Common myeloid progenitor, CD34-positive (primary cell): Measurements from ENCODE around the gene SEC14L2. TPM values are rescaled to one million over a fixed set of nuclear protein-coding genes. Genes with fewer than 3 reads are reported as not detected.

Source experiments
- CTCF ChIA-PET: fragments of 350-600 bp; sonication (Branson Sonifier 250); formaldehyde crosslinking; loops from one replicate; lab custom pipeline; 2021; ENCODE audit warnings: antibody characterized with exemption; lab: Charles Lee
- POLR2A ChIA-PET: fragments of 350-600 bp; sonication (Branson Sonifier 250); formaldehyde crosslinking; loops from one replicate; lab custom pipeline; 2021; ENCODE audit warnings: antibody characterized with exemption; lab: Charles Lee
- DNase-seq, 3 donors: peaks; one replicate each; pipeline versions ENCODE4 v3.0.0 to v3.0.0-alpha.2; 2013
- H3K27ac ChIP-seq, 2 experiments: 1 replicate in 1 of 2; 2 replicates in 1 of 2; pipeline ENCODE4 v1.7.0; 2013; ENCODE audit warnings: inconsistent platforms in 2 of 2, low read length in 2 of 2, mild to moderate bottlenecking in 2 of 2, low read depth in 1 of 2, moderate library complexity in 1 of 2; ENCODE audit not compliant: severe bottlenecking in 2 of 2, insufficient read depth in 1 of 2, poor library complexity in 1 of 2
- H3K27me3 ChIP-seq, 5 experiments: replicated peaks in 2 of 5; 1 replicate in 3 of 5; 2 replicates in 2 of 5; pipeline versions ENCODE4 v1.6.1 to v1.7.0; 2013; ENCODE audit warnings: low read length in 4 of 5, mild to moderate bottlenecking in 2 of 5, moderate library complexity in 2 of 5, inconsistent platforms in 1 of 5; ENCODE audit not compliant: insufficient read depth in 5 of 5, control insufficient read depth in 4 of 5
- H3K36me3 ChIP-seq, 4 experiments: 1 replicate in 2 of 4; 2 replicates in 2 of 4; pipeline versions ENCODE4 v1.6.1 to v1.7.0; 2013; ENCODE audit warnings: low read length in 3 of 4, control low read depth in 1 of 4, mild to moderate bottlenecking in 1 of 4; ENCODE audit not compliant: control insufficient read depth in 4 of 4, insufficient read depth in 4 of 4
- H3K4me1 ChIP-seq, 4 experiments: 1 replicate in 3 of 4; 2 replicates in 1 of 4; pipeline versions ENCODE4 v1.6.1 to v1.7.1; 2013; ENCODE audit warnings: low read length in 3 of 4, mild to moderate bottlenecking in 3 of 4, control low read depth in 1 of 4, inconsistent platforms in 1 of 4, moderate library complexity in 1 of 4; ENCODE audit not compliant: control insufficient read depth in 4 of 4, insufficient read depth in 4 of 4; ENCODE audit errors: control extremely low read depth in 1 of 4
- H3K4me3 ChIP-seq, 7 experiments: 1 replicate in 4 of 7; 2 replicates in 3 of 7; pipeline versions ENCODE4 v1.5.1 to v1.7.0; 2013; ENCODE audit warnings: mild to moderate bottlenecking in 7 of 7, low read length in 6 of 7, moderate library complexity in 6 of 7, inconsistent platforms in 2 of 7, low read depth in 2 of 7, control low read depth in 1 of 7; ENCODE audit not compliant: insufficient read depth in 4 of 7, control insufficient read depth in 1 of 7; ENCODE audit errors: extremely low read depth in 1 of 7
- H3K9me3 ChIP-seq, 5 experiments: 1 replicate in 4 of 5; 2 replicates in 1 of 5; pipeline versions ENCODE4 v1.6.1 to v1.7.1; 2013; ENCODE audit warnings: low read length in 4 of 5, mild to moderate bottlenecking in 2 of 5, inconsistent platforms in 1 of 5, low read depth in 1 of 5, moderate library complexity in 1 of 5; ENCODE audit not compliant: control insufficient read depth in 4 of 5, insufficient read depth in 2 of 5; ENCODE audit errors: control extremely low read depth in 1 of 5
- WGBS: methylation state at CpG from one replicate; pipeline ENCODE4 v1.1.5; 2013; ENCODE audit not compliant: insufficient coverage; 5-methylcytosine and 5-hydroxymethylcytosine counted together
- polyA plus RNA-seq: library from polyadenylated mRNA; unstranded; fragments of 120-200 nt; gene quantifications from one replicate; pipeline ENCODE4 v1.2.1, GENCODE V29; 2013

SEC14L2 gene
- 2.9 TPM for polyA plus RNA-seq

DNA sequence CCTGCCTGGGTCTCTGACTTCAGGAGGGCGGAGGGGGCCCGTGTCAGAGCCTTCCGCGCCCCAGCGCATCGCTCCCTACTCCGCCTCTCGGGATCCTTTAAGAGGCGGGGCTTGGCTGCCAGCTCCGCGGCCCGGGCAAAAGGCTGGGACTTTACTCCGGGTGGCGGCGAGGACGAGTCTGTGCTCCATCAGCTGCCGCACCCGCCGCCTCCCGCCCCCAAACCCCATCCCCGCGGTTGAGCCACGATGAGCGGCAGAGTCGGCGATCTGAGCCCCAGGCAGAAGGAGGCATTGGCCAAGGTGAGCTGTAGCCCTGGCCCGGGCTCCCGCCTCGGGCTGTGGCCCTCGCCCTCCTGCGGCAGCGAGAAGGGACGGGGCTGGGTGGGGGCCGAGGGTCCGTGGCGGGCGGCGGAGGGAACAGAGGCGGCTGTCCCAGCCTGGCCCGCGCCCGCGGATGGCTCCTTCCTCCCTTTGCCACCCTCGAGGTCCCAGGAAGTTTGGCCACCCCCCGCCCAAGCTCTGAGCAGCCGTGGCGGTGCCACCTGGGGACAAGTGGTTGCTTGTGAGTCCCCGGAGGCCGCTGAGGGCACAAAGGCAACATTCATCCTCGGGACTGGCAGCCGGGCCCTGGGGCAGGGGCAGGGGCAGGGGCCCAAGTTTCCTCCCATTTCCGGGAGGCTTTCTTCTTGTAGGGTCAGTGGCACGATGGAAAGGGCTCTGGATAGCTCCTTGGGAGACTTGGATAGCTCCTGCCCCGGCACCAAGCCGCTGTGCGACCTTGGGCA, at the start of gene SEC14L2:
Gene SEC14L2, plus strand, starts transcription at position 148 of the 785 bp plus-strand sequence. Its CDS starts 99 bp downstream, at position 247.
- WGBS: under 1% methylated on average over 37 of the region's 56 CpGs
- no peak within 1 kb of the TSS for H3K27ac ChIP-seq
- POLR2A ChIA-PET: interaction anchor here (1.4 kb wide), 1 partner anchor 25 kb away, joined by 3 read pairs; no protein-coding TSS in a partner anchor
- peaks cover 0 to 47% (median 18%) of the 10 kb centered on the region in 4 experiments for H3K4me1 ChIP-seq
- DNase-seq: peak in 2 of 3 donors; percentile 18 to 34
- CTCF ChIA-PET: interaction anchor here (0.7 to 2.4 kb wide), 7 partner anchors 8 to 114 kb away, joined by 3 to 12 read pairs (median 3); no protein-coding TSS in a partner anchor
- peak within 1 kb of the TSS in 6 of 7 experiments; percentile 26 to 61 (median 50) for H3K4me3 ChIP-seq
- peaks cover 0 to 49% (median 26%) of the 10 kb centered on the region in 5 experiments for H3K27me3 ChIP-seq
- no peaks in the 10 kb centered on the region for H3K9me3 ChIP-seq
- no peaks in the 10 kb centered on the region for H3K36me3 ChIP-seq

DNA sequence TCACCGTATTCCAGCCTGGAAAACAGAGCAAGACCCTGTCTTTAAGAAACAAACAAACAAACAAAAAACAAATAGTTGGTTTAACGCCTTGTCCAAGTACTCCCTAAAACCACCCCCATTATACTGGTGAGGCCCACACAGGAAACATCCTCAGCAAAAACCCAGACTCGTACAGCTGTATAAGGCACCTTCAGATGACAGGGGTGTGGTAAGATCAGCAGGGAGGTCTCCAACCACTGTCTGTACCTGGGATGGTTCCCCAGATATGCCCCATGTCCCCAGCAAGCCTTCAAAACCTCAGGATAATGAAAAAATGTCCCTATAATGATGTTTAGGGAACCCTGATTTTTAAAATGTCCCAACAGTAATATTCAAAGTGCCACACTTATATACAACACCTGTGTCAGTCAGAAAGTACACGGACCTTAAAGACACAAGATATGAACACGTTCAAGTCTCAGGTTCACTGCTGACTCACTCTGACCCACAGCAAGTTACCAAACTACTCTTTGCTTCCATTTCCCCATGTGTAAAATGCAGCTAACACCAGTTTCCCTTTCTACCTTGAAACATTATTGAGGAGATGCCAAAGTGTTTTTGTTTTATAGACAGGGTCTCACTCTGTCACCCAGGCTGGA, 49.4 kb upstream of the SEC14L2 start:
- WGBS: 93% methylated on average over 3 of the region's 5 CpGs
- no peaks in the 10 kb centered on the region for H3K9me3 ChIP-seq
- POLR2A ChIA-PET: no interaction called here
- no peaks in the 10 kb centered on the region for H3K4me1 ChIP-seq
- peaks cover 21 to 93% (median 67%) of the 10 kb centered on the region in 4 experiments for H3K36me3 ChIP-seq
- H3K27me3 ChIP-seq: no peaks in the 10 kb centered on the region
- H3K27ac ChIP-seq: no peak overlapping the region
- no peak overlapping the region for H3K4me3 ChIP-seq
- CTCF ChIA-PET: interaction anchor here (0.7 to 5.2 kb wide), 4 partner anchors 18 to 64 kb away, joined by 3 to 17 read pairs (median 3); partner anchors contain the start of gene CASTOR1
- no peak for DNase-seq

DNA sequence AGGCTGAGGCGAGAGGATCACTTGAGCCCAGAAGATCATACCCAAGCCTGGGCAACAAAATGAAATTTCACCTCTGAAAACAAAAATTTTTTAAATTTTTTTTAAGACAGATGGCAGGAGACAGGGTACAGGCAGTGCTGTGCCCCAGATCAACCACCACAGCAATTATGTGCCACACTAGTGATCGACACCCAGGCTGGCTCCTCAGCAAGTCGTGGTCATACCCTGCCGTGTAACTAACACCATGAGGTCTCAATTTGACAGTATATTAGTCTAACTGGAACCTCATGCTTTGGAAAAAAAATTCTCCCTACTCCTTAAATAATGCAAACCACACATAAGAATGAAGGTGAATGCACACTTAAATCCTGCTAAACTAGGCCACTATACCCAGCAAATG, 48.4 kb upstream of the SEC14L2 start:
- Histone ChIP-seq H3K4me1 (no peaks in the 10 kb centered on the region), H3K27me3 (no peaks in the 10 kb centered on the region), H3K9me3 (no peaks in the 10 kb centered on the region), H3K4me3 (no peak overlapping the region), H3K36me3 (peaks cover 22 to 90% (median 65%) of the 10 kb centered on the region in 4 experiments), H3K27ac (peak overlapping the region in 1 of 2 experiments; percentile 20)
- ChIA-PET CTCF (interaction anchor here (1.1 to 5.2 kb wide), 2 partner anchors 24 to 60 kb away, joined by 3 to 17 read pairs; partner anchors contain the start of gene CASTOR1), POLR2A (no interaction called here)
- 100% methylated on average over 3 of the region's 4 CpGs for WGBS
- DNase-seq: no peak

DNA sequence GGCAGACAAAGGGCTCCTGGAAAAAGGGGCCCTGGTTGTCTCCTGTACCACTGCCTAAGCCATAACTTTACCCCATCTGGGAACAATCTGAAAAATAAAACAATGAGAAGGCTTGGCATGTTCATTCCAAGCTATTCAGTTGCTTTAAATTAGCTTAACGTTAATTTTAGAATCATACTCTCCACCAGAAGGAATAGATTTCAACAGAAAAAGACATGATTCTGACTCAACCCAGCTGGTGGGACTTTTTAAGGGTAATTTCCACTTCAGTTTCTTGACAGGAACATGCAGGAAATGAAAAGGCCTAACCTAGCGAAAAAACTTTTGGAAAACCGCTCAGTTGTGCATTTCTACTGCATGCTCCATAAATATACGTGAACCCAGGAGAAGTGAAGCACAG, 48.0 kb upstream of the SEC14L2 start:
- 95% methylated on average over 4 of the region's 4 CpGs for WGBS
- no peak overlapping the region for H3K4me3 ChIP-seq
- no peaks in the 10 kb centered on the region for H3K4me1 ChIP-seq
- no peaks in the 10 kb centered on the region for H3K9me3 ChIP-seq
- no peak for DNase-seq
- ChIA-PET CTCF (interaction anchor here (1.1 to 5.2 kb wide), 3 partner anchors 11 to 60 kb away, joined by 3 to 17 read pairs (median 4); partner anchors contain the start of gene CASTOR1), POLR2A (interaction anchor here (1.2 kb wide), 1 partner anchor 13 kb away, joined by 9 read pairs; no protein-coding TSS in a partner anchor)
- H3K36me3 ChIP-seq: peaks cover 22 to 88% (median 64%) of the 10 kb centered on the region in 4 experiments
- H3K27ac ChIP-seq: peak overlapping the region in 1 of 2 experiments; percentile 20
- H3K27me3 ChIP-seq: no peaks in the 10 kb centered on the region

DNA sequence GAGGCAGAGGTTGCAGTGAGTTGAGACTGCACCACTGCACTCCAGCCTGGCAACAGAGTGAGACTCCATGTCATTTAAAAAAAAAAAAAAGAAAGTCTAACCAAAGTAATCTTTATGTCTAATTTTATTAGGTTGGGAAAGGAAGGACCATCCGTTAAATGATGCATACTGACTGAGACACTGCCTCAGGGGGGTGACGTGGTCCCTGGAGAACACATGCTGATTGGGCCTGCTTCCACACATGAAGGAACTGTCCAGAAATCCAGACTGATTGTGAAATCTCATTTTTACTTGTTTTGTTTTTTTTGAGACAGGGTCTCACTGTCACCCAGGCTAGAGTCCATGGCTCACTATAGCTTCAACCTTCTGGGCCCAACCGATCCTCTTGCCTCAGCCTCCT, 45.6 kb upstream of the SEC14L2 start:
- no peaks in the 10 kb centered on the region for H3K9me3 ChIP-seq
- ChIA-PET POLR2A (interaction anchor here (0.6 kb wide), 1 partner anchor 8 kb away, joined by 3 read pairs; no protein-coding TSS in a partner anchor), CTCF (interaction anchor here (0.9 to 1.1 kb wide), 2 partner anchors 39 to 63 kb away, joined by 3 read pairs; no protein-coding TSS in a partner anchor)
- peaks cover 10 to 72% (median 45%) of the 10 kb centered on the region in 4 experiments for H3K36me3 ChIP-seq
- 100% methylated on average over 3 of the region's 3 CpGs for WGBS
- no peak for DNase-seq
- H3K27me3 ChIP-seq: no peaks in the 10 kb centered on the region
- no peak overlapping the region for H3K27ac ChIP-seq
- no peak overlapping the region for H3K4me3 ChIP-seq
- peaks cover 0 to 19% (median 18%) of the 10 kb centered on the region in 4 experiments for H3K4me1 ChIP-seq

DNA sequence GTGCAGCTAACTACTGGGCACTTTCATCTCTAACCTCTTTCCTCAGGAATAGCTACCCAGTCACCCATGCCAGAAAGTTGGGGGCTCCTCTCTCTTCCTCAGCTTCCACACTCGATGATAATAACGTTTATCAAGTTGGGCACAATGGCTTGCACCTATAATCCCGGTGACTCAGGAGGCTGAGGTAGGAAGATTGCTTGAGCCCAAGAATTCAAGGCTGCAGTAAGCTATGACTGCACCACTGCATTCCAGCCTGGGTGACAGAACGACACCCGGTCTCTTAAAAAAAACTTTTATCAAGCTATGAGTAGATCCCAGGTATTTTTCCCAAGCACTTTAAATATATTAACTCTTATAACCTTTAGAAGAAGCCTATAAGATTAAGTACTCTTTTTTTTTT, 42.2 kb upstream of the SEC14L2 start:
- ChIA-PET CTCF (interaction anchor here (0.8 to 2.5 kb wide), 4 partner anchors 23 to 66 kb away, joined by 3 to 10 read pairs (median 4); partner anchors contain the start of gene CASTOR1), POLR2A (no interaction called here)
- Histone ChIP-seq H3K36me3 (peaks cover 7 to 41% (median 26%) of the 10 kb centered on the region in 4 experiments), H3K27ac (peak overlapping the region in 1 of 2 experiments; percentile 98), H3K27me3 (no peaks in the 10 kb centered on the region), H3K4me1 (peaks cover 0 to 26% (median 23%) of the 10 kb centered on the region in 4 experiments), H3K9me3 (no peaks in the 10 kb centered on the region), H3K4me3 (no peak overlapping the region)
- DNase-seq: no peak
- 89% methylated on average over 4 of the region's 5 CpGs for WGBS
